Measurements from ENCODE around the gene FASTKD1. TPM values are rescaled to one million over a fixed set of nuclear protein-coding genes. Genes with fewer than 3 reads are reported as not detected.
"Not testable (repeated sequence)": the region's sequence is repeated elsewhere in the genome, so short reads cannot be mapped to it uniquely, and the experiment has no call there.

The FASTKD1 gene
- total and polyA plus RNA-seq, 4 donors = 10.4 to 40.1 (median 30.1) TPM

- Histone ChIP-seq H3K27ac (ENCODE audit: low read depth in 1 of 2, low read length in 1 of 2) (no peak overlapping the region), H3K36me3 (ENCODE audit: control insufficient read depth in 4 of 4, insufficient read depth in 4 of 4, low read length in 4 of 4) (peaks cover 0 to 6% (median under 1%) of the 10 kb centered on the region in 4 donors), H3K9ac (ENCODE audit: insufficient read depth in 1 of 2, low read length in 2 of 2) (peak overlapping the region; percentile 53 to 64), H3K9me3 (ENCODE audit: control insufficient read depth in 4 of 4, insufficient read depth in 3 of 4, low read length in 3 of 4) (no peaks in the 10 kb centered on the region), H3K4me3 (no peak overlapping the region), H3K4me1 (ENCODE audit: control insufficient read depth in 5 of 5, insufficient read depth in 5 of 5, low read length in 5 of 5) (peaks cover 0 to 14% (median 8%) of the 10 kb centered on the region in 5 donors), H3K27me3 (ENCODE audit: control insufficient read depth in 3 of 3, insufficient read depth in 3 of 3, low read length in 2 of 3) (no peaks in the 10 kb centered on the region)
- peak in 2 of 3 donors; percentile 12 to 13 for DNase-seq
- no peak for TF ChIP-seq CTCF (IDR thresholded peaks at IDR 0.05; ENCODE audit: control extremely low read depth, extremely low read depth)
- ATAC-seq (ENCODE audit: insufficient read depth, low FRiP score) = no peak
- WGBS, 2 donors = 15 to 17% methylated on average over 7 of the region's 7 CpGs
These were observed 12.0 kb upstream of the FASTKD1 start for GRCh38 chr2:169585673-169586072.

GRCh38 chr2:169584005-169584877, 10.6 kb upstream of the FASTKD1 start, which contains the start of gene PPIG:
Gene PPIG (plus strand): TSS chr2:169584351. CDS start chr2:169604042, 19,691 bp downstream.
- peak; percentile 89 for ATAC-seq (ENCODE audit: insufficient read depth, low FRiP score)
- H3K4me1 ChIP-seq (ENCODE audit: control insufficient read depth in 5 of 5, insufficient read depth in 5 of 5, low read length in 5 of 5) = peaks cover 0 to 14% (median 8%) of the 10 kb centered on the region in 5 donors
- peak; percentile 93 to 97 (median 97) for DNase-seq
- peak within 1 kb of the TSS; percentile 90 to 94 for H3K27ac ChIP-seq (ENCODE audit: low read depth in 1 of 2, low read length in 1 of 2)
- no peak for TF ChIP-seq CTCF (IDR thresholded peaks at IDR 0.05; ENCODE audit: control extremely low read depth, extremely low read depth)
- H3K27me3 ChIP-seq (ENCODE audit: control insufficient read depth in 3 of 3, insufficient read depth in 3 of 3, low read length in 2 of 3) = no peaks in the 10 kb centered on the region
- H3K4me3 ChIP-seq = peak within 1 kb of the TSS; percentile 69
- peak within 1 kb of the TSS; percentile 97 to 100 for H3K9ac ChIP-seq (ENCODE audit: insufficient read depth in 1 of 2, low read length in 2 of 2)
- H3K9me3 ChIP-seq (ENCODE audit: control insufficient read depth in 4 of 4, insufficient read depth in 3 of 4, low read length in 3 of 4) = no peaks in the 10 kb centered on the region
- peaks cover 0 to 6% (median under 1%) of the 10 kb centered on the region in 4 donors for H3K36me3 ChIP-seq (ENCODE audit: control insufficient read depth in 4 of 4, insufficient read depth in 4 of 4, low read length in 4 of 4)
- 6% methylated on average over 48 to 49 of the region's 49 CpGs for WGBS, 2 donors

- H3K4me1 ChIP-seq (ENCODE audit: control insufficient read depth in 5 of 5, insufficient read depth in 5 of 5, low read length in 5 of 5) = peaks cover 0 to 14% (median 8%) of the 10 kb centered on the region in 5 donors
- no peak overlapping the region for H3K9ac ChIP-seq (ENCODE audit: insufficient read depth in 1 of 2, low read length in 2 of 2)
- peaks cover 0 to 6% (median under 1%) of the 10 kb centered on the region in 4 donors for H3K36me3 ChIP-seq (ENCODE audit: control insufficient read depth in 4 of 4, insufficient read depth in 4 of 4, low read length in 4 of 4)
- no peak overlapping the region for H3K27ac ChIP-seq (ENCODE audit: low read depth in 1 of 2, low read length in 1 of 2)
- no peaks in the 10 kb centered on the region for H3K9me3 ChIP-seq (ENCODE audit: control insufficient read depth in 4 of 4, insufficient read depth in 3 of 4, low read length in 3 of 4)
- H3K4me3 ChIP-seq = no peak overlapping the region
- 99% methylated on average over 5 of the region's 5 CpGs for WGBS, 2 donors
- ATAC-seq (ENCODE audit: insufficient read depth, low FRiP score) (no peak), DNase-seq (no peak)
- no peaks in the 10 kb centered on the region for H3K27me3 ChIP-seq (ENCODE audit: control insufficient read depth in 3 of 3, insufficient read depth in 3 of 3, low read length in 2 of 3)
- TF ChIP-seq CTCF (IDR thresholded peaks at IDR 0.05; ENCODE audit: control extremely low read depth, extremely low read depth) = no peak
These were observed 9.9 kb upstream of the FASTKD1 start for GRCh38 chr2:169583518-169583917.

GRCh38 chr2:169582552-169583266, 9.0 kb upstream of the FASTKD1 start:
- not testable (repeated sequence) for ATAC-seq (ENCODE audit: insufficient read depth, low FRiP score)

More at GRCh38 chr2:169582552-169583266, 9.0 kb upstream of the FASTKD1 start:
- WGBS, 2 donors = 98% methylated on average over 10 of the region's 10 CpGs
- not testable (repeated sequence) for DNase-seq; H3K9me3 ChIP-seq (ENCODE audit: control insufficient read depth in 4 of 4, insufficient read depth in 3 of 4, low read length in 3 of 4); H3K27ac ChIP-seq (ENCODE audit: low read depth in 1 of 2, low read length in 1 of 2); H3K27me3 ChIP-seq (ENCODE audit: control insufficient read depth in 3 of 3, insufficient read depth in 3 of 3, low read length in 2 of 3); H3K9ac ChIP-seq (ENCODE audit: insufficient read depth in 1 of 2, low read length in 2 of 2); H3K36me3 ChIP-seq (ENCODE audit: control insufficient read depth in 4 of 4, insufficient read depth in 4 of 4, low read length in 4 of 4); H3K4me3 ChIP-seq
- peaks cover 0 to 14% (median 8%) of the 10 kb centered on the region in 5 donors for H3K4me1 ChIP-seq (ENCODE audit: control insufficient read depth in 5 of 5, insufficient read depth in 5 of 5, low read length in 5 of 5)
